ENCODE measurements around the gene HSPH1.
A peak's percentile ranks its signal among the peaks of the same experiment; 100 is the strongest.
"Not testable (repeated sequence)": the region's sequence is repeated elsewhere in the genome, so short reads cannot be mapped to it uniquely, and the experiment has no call there.

The HSPH1 gene

GRCh38 chr13:31161557-31162150 is at the start of gene HSPH1:
HSPH1 (minus strand) TSS chr13:31161904; CDS start chr13:31161582, 322 bp downstream.
- peak; percentile 100 for DNase-seq

- DNase-seq, result no peak
These were observed 48.1 kb upstream of the HSPH1 start for GRCh38 chr13:31209841-31210210.

GRCh38 chr13:31209172-31209840 is 47.6 kb upstream of the HSPH1 start:
- DNase-seq, result no peak

- DNase-seq, result no peak
These were observed 46.9 kb upstream of the HSPH1 start for GRCh38 chr13:31208559-31209122.

GRCh38 chr13:31207661-31208552 is 46.2 kb upstream of the HSPH1 start:
- no peak for DNase-seq

- DNase-seq, result no peak
These were observed 42.9 kb upstream of the HSPH1 start for GRCh38 chr13:31204592-31204991.

GRCh38 chr13:31201341-31202031 is 39.8 kb upstream of the HSPH1 start:
- no peak for DNase-seq

- no peak for DNase-seq
These were observed 38.9 kb upstream of the HSPH1 start for GRCh38 chr13:31200637-31200971.

- peak; percentile 87 for DNase-seq
These were observed 38.3 kb upstream of the HSPH1 start, which contains the start of gene B3GLCT for GRCh38 chr13:31199849-31200636. B3GLCT (plus strand) TSS chr13:31199975; CDS start chr13:31200085, 110 bp downstream.

GRCh38 chr13:31199527-31199848 is 37.8 kb upstream of the HSPH1 start:
- DNase-seq, result no peak

- DNase-seq, result no peak
These were observed 36.8 kb upstream of the HSPH1 start for GRCh38 chr13:31198519-31198918.

GRCh38 chr13:31196992-31197391 is 35.3 kb upstream of the HSPH1 start:
- no peak for DNase-seq

- DNase-seq, result no peak
These were observed 33.9 kb upstream of the HSPH1 start for GRCh38 chr13:31195616-31196015.

GRCh38 chr13:31192306-31192705 is 30.6 kb upstream of the HSPH1 start:
- DNase-seq, result no peak

GRCh38 chr13:31191748-31192147 is 30.0 kb upstream of the HSPH1 start:
- DNase-seq, result no peak

GRCh38 chr13:31184981-31185645 is 23.4 kb upstream of the HSPH1 start:
- DNase-seq, result no peak

- DNase-seq, result no peak
These were observed 22.7 kb upstream of the HSPH1 start for GRCh38 chr13:31184451-31184850.

GRCh38 chr13:31182987-31183386 is 21.3 kb upstream of the HSPH1 start:
- no peak for DNase-seq

GRCh38 chr13:31179754-31180153 is 18.1 kb upstream of the HSPH1 start:
- DNase-seq, result no peak

- no peak for DNase-seq
These were observed 17.5 kb upstream of the HSPH1 start for GRCh38 chr13:31179241-31179640.

GRCh38 chr13:31177813-31178495 is 16.2 kb upstream of the HSPH1 start:
- not testable (repeated sequence) for DNase-seq
